ENCODE measurements around the gene ZDHHC13. TPM values are rescaled to one million over a fixed set of nuclear protein-coding genes. Genes with fewer than 3 reads are reported as not detected.

ZDHHC13 gene
- polyA plus RNA-seq, 1 of the 3 experiments (the other 2 are of a cell fraction) = 8.2 TPM

DNA sequence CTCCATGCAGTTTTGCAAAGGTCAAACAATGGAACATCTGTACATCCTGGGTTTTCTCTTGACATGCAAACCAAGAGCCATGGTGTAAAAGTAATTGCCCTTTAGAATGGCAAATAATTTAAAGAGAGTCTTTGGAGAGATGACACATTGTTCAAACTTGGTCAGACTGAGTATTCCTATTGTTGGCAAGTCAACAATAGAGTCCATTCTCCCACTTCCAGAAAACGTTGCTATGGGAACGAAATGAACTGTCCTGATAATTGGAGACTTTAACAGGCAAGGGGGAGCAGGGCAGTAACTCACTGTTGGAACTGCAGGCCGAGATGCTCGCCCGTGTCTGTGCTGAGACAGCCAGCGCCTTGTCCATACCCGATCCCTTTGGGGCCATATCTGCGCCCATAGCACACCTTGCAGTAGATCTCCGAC is 70.9 kb downstream of the ZDHHC13 start:
- Histone ChIP-seq H4K20me1 (ENCODE audit: insufficient read depth) (no peaks in the 10 kb centered on the region), H3F3A (replicated peaks; ENCODE audit: insufficient read depth) (no peaks in the 10 kb centered on the region), H2AFZ (ENCODE audit: low read depth) (no peak overlapping the region), H3K27ac (ENCODE audit: low read depth in 2 of 2, low read length in 1 of 2) (no peak overlapping the region), H3K36me3 (replicated peaks in 1 of 2; ENCODE audit: control insufficient read depth in 1 of 2, insufficient read depth in 2 of 2, low read length in 1 of 2) (no peaks in the 10 kb centered on the region), H3K27me3 (ENCODE audit: insufficient read depth) (no peaks in the 10 kb centered on the region), H3K9ac (no peak overlapping the region), H3K9me3 (no peaks in the 10 kb centered on the region), H3K9me2 (no peaks in the 10 kb centered on the region), H3K4me3 (ENCODE audit: low read depth in 2 of 2, low read length in 1 of 2) (no peak overlapping the region), H3K4me2 (no peak overlapping the region; the same call in 1 of the 2 replicates), H3K4me1 (ENCODE audit: control insufficient read depth in 1 of 2, insufficient read depth in 2 of 2, low read depth in 1 of 2, low read length in 1 of 2) (no peaks in the 10 kb centered on the region; a peak in 1 of 4 replicates), H3K79me2 (ENCODE audit: insufficient read depth) (no peaks in the 10 kb centered on the region)
- WGBS (ENCODE audit: low lambda C conversion rate) = 81% methylated on average over 5 of the region's 9 CpGs
- TF ChIP-seq, protein P1, sequence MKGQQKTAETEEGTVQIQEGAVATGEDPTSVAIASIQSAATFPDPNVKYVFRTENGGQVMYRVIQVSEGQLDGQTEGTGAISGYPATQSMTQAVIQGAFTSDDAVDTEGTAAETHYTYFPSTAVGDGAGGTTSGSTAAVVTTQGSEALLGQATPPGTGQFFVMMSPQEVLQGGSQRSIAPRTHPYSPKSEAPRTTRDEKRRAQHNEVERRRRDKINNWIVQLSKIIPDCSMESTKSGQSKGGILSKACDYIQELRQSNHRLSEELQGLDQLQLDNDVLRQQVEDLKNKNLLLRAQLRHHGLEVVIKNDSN (IDR thresholded peaks at IDR 0.05; ENCODE audit: borderline replicate concordance, low read depth) = no peak
- TF ChIP-seq, protein P2, sequence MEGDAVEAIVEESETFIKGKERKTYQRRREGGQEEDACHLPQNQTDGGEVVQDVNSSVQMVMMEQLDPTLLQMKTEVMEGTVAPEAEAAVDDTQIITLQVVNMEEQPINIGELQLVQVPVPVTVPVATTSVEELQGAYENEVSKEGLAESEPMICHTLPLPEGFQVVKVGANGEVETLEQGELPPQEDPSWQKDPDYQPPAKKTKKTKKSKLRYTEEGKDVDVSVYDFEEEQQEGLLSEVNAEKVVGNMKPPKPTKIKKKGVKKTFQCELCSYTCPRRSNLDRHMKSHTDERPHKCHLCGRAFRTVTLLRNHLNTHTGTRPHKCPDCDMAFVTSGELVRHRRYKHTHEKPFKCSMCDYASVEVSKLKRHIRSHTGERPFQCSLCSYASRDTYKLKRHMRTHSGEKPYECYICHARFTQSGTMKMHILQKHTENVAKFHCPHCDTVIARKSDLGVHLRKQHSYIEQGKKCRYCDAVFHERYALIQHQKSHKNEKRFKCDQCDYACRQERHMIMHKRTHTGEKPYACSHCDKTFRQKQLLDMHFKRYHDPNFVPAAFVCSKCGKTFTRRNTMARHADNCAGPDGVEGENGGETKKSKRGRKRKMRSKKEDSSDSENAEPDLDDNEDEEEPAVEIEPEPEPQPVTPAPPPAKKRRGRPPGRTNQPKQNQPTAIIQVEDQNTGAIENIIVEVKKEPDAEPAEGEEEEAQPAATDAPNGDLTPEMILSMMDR (IDR thresholded peaks at IDR 0.05) = no peak
- ChIA-PET CTCF (interaction anchor here (1.9 kb wide), 1 partner anchor 111 kb away, joined by 5 read pairs; no protein-coding TSS in a partner anchor), POLR2A (no interaction called here)
- no peak for DNase-seq

DNA sequence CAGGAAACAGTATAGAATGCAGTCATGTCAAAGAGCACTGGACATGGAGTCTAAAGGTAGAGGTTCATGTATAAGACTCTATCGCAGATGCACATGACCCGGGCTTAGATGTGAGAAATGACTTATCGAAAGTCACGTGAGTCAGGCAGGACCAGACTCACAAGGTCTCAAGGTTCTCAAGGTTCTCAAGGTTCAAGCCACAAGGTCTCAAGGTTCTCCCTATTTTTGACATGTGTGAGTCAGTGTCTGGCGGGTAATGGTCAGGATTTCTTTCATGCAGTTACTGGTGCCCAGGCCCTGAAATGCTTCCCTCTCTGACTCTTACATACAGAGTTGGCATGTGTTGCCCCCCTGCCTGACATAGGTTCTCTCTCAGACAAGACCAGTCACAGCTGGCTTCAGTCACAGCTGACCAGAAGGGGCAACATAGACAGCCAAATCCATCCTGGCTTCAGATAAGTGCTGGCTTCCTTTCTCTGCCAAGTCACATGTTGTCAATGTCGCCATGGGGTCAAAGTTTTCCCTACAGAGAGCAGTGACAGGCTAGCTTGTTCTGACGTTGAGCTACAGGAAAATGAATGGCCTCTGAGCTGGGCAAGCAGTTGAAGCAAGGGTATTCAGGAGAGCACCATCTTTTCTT is 74.7 kb downstream of the ZDHHC13 start:
- Histone ChIP-seq H3K9me3 (no peaks in the 10 kb centered on the region), H3K27ac (ENCODE audit: low read depth in 2 of 2, low read length in 1 of 2) (no peak overlapping the region), H3K79me2 (ENCODE audit: insufficient read depth) (no peaks in the 10 kb centered on the region), H4K20me1 (ENCODE audit: insufficient read depth) (no peaks in the 10 kb centered on the region), H3K4me2 (no peak overlapping the region), H2AFZ (ENCODE audit: low read depth) (no peak overlapping the region), H3K36me3 (replicated peaks in 1 of 2; ENCODE audit: control insufficient read depth in 1 of 2, insufficient read depth in 2 of 2, low read length in 1 of 2) (no peaks in the 10 kb centered on the region), H3K27me3 (ENCODE audit: insufficient read depth) (no peaks in the 10 kb centered on the region), H3K4me1 (ENCODE audit: control insufficient read depth in 1 of 2, insufficient read depth in 2 of 2, low read depth in 1 of 2, low read length in 1 of 2) (no peaks in the 10 kb centered on the region; a peak in 1 of 4 replicates), H3K9ac (no peak overlapping the region), H3K4me3 (ENCODE audit: low read depth in 2 of 2, low read length in 1 of 2) (no peak overlapping the region), H3F3A (replicated peaks; ENCODE audit: insufficient read depth) (no peaks in the 10 kb centered on the region), H3K9me2 (no peaks in the 10 kb centered on the region)
- WGBS (ENCODE audit: low lambda C conversion rate) = 71% methylated on average over 7 of the region's 7 CpGs
- TF ChIP-seq TAF1 (IDR thresholded peaks at IDR 0.05; ENCODE audit: borderline replicate concordance, low read depth, low read length) (no peak), RXRA (IDR thresholded peaks at IDR 0.05; ENCODE audit: borderline replicate concordance, low read depth) (no peak), RAD21 (IDR thresholded peaks at IDR 0.05; ENCODE audit: low read length) (no peak)
- TF ChIP-seq, protein P3, sequence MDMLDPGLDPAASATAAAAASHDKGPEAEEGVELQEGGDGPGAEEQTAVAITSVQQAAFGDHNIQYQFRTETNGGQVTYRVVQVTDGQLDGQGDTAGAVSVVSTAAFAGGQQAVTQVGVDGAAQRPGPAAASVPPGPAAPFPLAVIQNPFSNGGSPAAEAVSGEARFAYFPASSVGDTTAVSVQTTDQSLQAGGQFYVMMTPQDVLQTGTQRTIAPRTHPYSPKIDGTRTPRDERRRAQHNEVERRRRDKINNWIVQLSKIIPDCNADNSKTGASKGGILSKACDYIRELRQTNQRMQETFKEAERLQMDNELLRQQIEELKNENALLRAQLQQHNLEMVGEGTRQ (IDR thresholded peaks at IDR 0.05; ENCODE audit: borderline replicate concordance, low read depth, low read length) = no peak
- peak; percentile 19 for DNase-seq
- POLR2A ChIA-PET = no interaction called here
- CTCF ChIA-PET = interaction anchor here (0.6 to 1.3 kb wide), 2 partner anchors 47 to 114 kb away, joined by 3 to 4 read pairs; no protein-coding TSS in a partner anchor
